ENCODE measurements around the gene STXBP5. TPM values are rescaled to one million over a fixed set of nuclear protein-coding genes. Genes with fewer than 3 reads are reported as not detected.

Gene STXBP5
- total RNA-seq, 1 experiment from 2014 or later: 11.6 TPM

GRCh38 chr6:147287869-147288271, 83.7 kb downstream of the STXBP5 start:
- WGBS (ENCODE audit: extremely low coverage, insufficient read length, low lambda C conversion rate): no CpG with 5 or more reads among the region's 3 CpGs
- no peak overlapping the region for H3K4me2 ChIP-seq (ENCODE audit: insufficient read depth, insufficient read length, low read length)

More at GRCh38 chr6:147287869-147288271, 83.7 kb downstream of the STXBP5 start:
- H3T11ph ChIP-seq (ENCODE audit: low read length): no peak overlapping the region
- no peak overlapping the region for H3K27ac ChIP-seq (ENCODE audit: insufficient read length, low read depth, low read length)
- H3K56ac ChIP-seq (ENCODE audit: insufficient read length, low read depth, low read length): no peak overlapping the region
- no peaks in the 10 kb centered on the region for H3K79me1 ChIP-seq (ENCODE audit: insufficient read depth, low read depth, low read length, poor library complexity, severe bottlenecking)
- no peak overlapping the region for H2BK15ac ChIP-seq (ENCODE audit: low read depth, low read length)
- no peak overlapping the region for H3K9ac ChIP-seq (ENCODE audit: extremely low read depth, insufficient read length, low read length)
- H2BK12ac ChIP-seq (ENCODE audit: insufficient read length, low read depth, low read length): no peak overlapping the region
- H2AFZ ChIP-seq (ENCODE audit: low read length): no peak overlapping the region
- H4K5ac ChIP-seq (ENCODE audit: insufficient read length, low read depth, low read length): no peak overlapping the region
- H3K27ac Mint-ChIP-seq: peak overlapping the region in 1 of 3 experiments; percentile 59; a peak in 1 of 7 replicates
- no peak overlapping the region for H3K23ac ChIP-seq (ENCODE audit: insufficient read length, low read depth, low read length)
- H3K18ac ChIP-seq (ENCODE audit: insufficient read length, low read depth, low read length): no peak overlapping the region
- H2BK120ac ChIP-seq (ENCODE audit: low read depth, low read length, poor library complexity, severe bottlenecking): no peak overlapping the region
- no peak for DNase-seq
- no peak overlapping the region for H3K4ac ChIP-seq (ENCODE audit: low read depth, low read length)
- H3K36me3 Mint-ChIP-seq (ENCODE audit: insufficient read depth in 1 of 3, low read depth in 3 of 3): peaks cover 2 to 16% (median 5%) of the 10 kb centered on the region in 3 experiments; a peak in 5 of 7 replicates
- H3K9me3 ChIP-seq (ENCODE audit: control insufficient read depth, low read depth, low read length): no peaks in the 10 kb centered on the region
- TF ChIP-seq CTCF (conservative IDR thresholded peaks at IDR 0.05): no peak
- no peaks in the 10 kb centered on the region for H3K23me2 ChIP-seq (ENCODE audit: insufficient read length, low read depth, low read length, poor library complexity, severe bottlenecking)
- no peaks in the 10 kb centered on the region for H3K9me3 Mint-ChIP-seq
- H3K4me3 Mint-ChIP-seq: no peak overlapping the region
- H3K27me3 ChIP-seq (ENCODE audit: insufficient read depth, low read length): no peaks in the 10 kb centered on the region
- H4K20me1 ChIP-seq (ENCODE audit: control insufficient read depth, insufficient read depth, insufficient read length): no peaks in the 10 kb centered on the region
- no peak overlapping the region for H2AK5ac ChIP-seq (ENCODE audit: insufficient read length, low read length)
- no peak overlapping the region for H2BK20ac ChIP-seq (ENCODE audit: low read depth, low read length, poor library complexity, severe bottlenecking)
- H3K14ac ChIP-seq (ENCODE audit: insufficient read depth, low read length): no peak overlapping the region
- H3K4me1 ChIP-seq (ENCODE audit: insufficient read depth, low read length): no peaks in the 10 kb centered on the region
- no peaks in the 10 kb centered on the region for H3K79me2 ChIP-seq (ENCODE audit: insufficient read depth, low read length)
- H4K91ac ChIP-seq (ENCODE audit: insufficient read length, low read depth, low read length): no peak overlapping the region
- H4K8ac ChIP-seq (replicated peaks; ENCODE audit: insufficient read length, low read depth, low read length): no peak overlapping the region
- H3K27me3 Mint-ChIP-seq (ENCODE audit: low read depth): no peaks in the 10 kb centered on the region
- no peak overlapping the region for H2BK5ac ChIP-seq (ENCODE audit: insufficient read length, low read length)
- H3K4me1 Mint-ChIP-seq: no peaks in the 10 kb centered on the region; a peak in 1 of 4 replicates

All from H9 (cell line).